ENCODE measurements around the gene MTERF2. TPM values are rescaled to one million over a fixed set of nuclear protein-coding genes. Genes with fewer than 3 reads are reported as not detected.

MTERF2 gene
- polyA plus RNA-seq, 3 donors, result 0.54 to 1.2 (median 0.73) TPM

- no peak overlapping the region for H2AFZ ChIP-seq (ENCODE audit: insufficient read depth, low read depth, low read length, poor library complexity, severe bottlenecking)
These were observed 38.7 kb upstream of the MTERF2 start for GRCh38 chr12:107025671-107026070.

GRCh38 chr12:107019546-107019945 lies 32.6 kb upstream of the MTERF2 start:
- Histone ChIP-seq H3K9me3 (replicated peaks in 1 of 2; ENCODE audit: control insufficient read depth in 1 of 2, insufficient read depth in 1 of 2, low read length in 2 of 2) (peaks cover 6 to 9% of the 10 kb centered on the region in 2 donors), H3K9ac (ENCODE audit: insufficient read depth, low read length, poor library complexity, severe bottlenecking) (no peak overlapping the region), H3K27ac (ENCODE audit: low read depth in 1 of 2, low read length in 2 of 2) (no peak overlapping the region), H3K79me2 (ENCODE audit: insufficient read depth, low read length) (no peaks in the 10 kb centered on the region), H3K36me3 (replicated peaks in 1 of 2; ENCODE audit: control insufficient read depth in 1 of 2, insufficient read depth in 2 of 2, low read length in 2 of 2) (no peaks in the 10 kb centered on the region), H3K4me3 (replicated peaks in 1 of 3; ENCODE audit: low read depth in 2 of 3, low read length in 3 of 3) (no peak overlapping the region), H3K27me3 (ENCODE audit: control insufficient read depth in 2 of 2, insufficient read depth in 2 of 2, low read length in 2 of 2) (no peaks in the 10 kb centered on the region), H3K4me1 (ENCODE audit: control insufficient read depth in 1 of 2, insufficient read depth in 2 of 2, low read length in 2 of 2) (no peaks in the 10 kb centered on the region), H2AFZ (ENCODE audit: insufficient read depth, low read depth, low read length, poor library complexity, severe bottlenecking) (no peak overlapping the region), H4K20me1 (ENCODE audit: insufficient read depth, low read length) (no peaks in the 10 kb centered on the region), H3K4me2 (replicated peaks; ENCODE audit: extremely low read depth, low read length, poor library complexity, severe bottlenecking) (no peak overlapping the region)
- Mint-ChIP-seq H3K4me3 (no peak overlapping the region), H3K4me1 (peaks cover 4% of the 10 kb centered on the region), H3K27ac (no peak overlapping the region), H3K27me3 (ENCODE audit: low read depth in 3 of 3) (no peaks in the 10 kb centered on the region), H3K9me3 (peaks cover 5 to 19% (median 10%) of the 10 kb centered on the region in 7 donors), H3K36me3 (peaks cover 11 to 14% of the 10 kb centered on the region in 2 donors)
- no peak for TF ChIP-seq CTCF (IDR thresholded peaks at IDR 0.05)
- WGBS (ENCODE audit: insufficient coverage), result no CpG with 5 or more reads among the region's 2 CpGs
- DNase-seq, result no peak
- intact Hi-C loops (cut with micrococcal nuclease), result no loop called here

More at GRCh38 chr12:107025671-107026070, 38.7 kb upstream of the MTERF2 start:
- Mint-ChIP-seq H3K9me3 (peaks cover 1 to 6% (median 4%) of the 10 kb centered on the region in 7 donors), H3K4me3 (no peak overlapping the region), H3K27ac (no peak overlapping the region), H3K4me1 (no peaks in the 10 kb centered on the region), H3K27me3 (ENCODE audit: low read depth in 3 of 3) (no peaks in the 10 kb centered on the region), H3K36me3 (peaks cover 4 to 5% of the 10 kb centered on the region in 2 donors)
- no peaks in the 10 kb centered on the region for H3K27me3 ChIP-seq (ENCODE audit: control insufficient read depth in 2 of 2, insufficient read depth in 2 of 2, low read length in 2 of 2)
- WGBS (ENCODE audit: insufficient coverage), result 94% methylated on average over 1 of the region's 1 CpG
- H3K4me1 ChIP-seq (ENCODE audit: control insufficient read depth in 1 of 2, insufficient read depth in 2 of 2, low read length in 2 of 2), result no peaks in the 10 kb centered on the region
- intact Hi-C loops (cut with micrococcal nuclease), result no loop called here
- H3K27ac ChIP-seq (ENCODE audit: low read depth in 1 of 2, low read length in 2 of 2), result no peak overlapping the region
- peaks cover 5 to 6% of the 10 kb centered on the region in 2 donors for H3K9me3 ChIP-seq (replicated peaks in 1 of 2; ENCODE audit: control insufficient read depth in 1 of 2, insufficient read depth in 1 of 2, low read length in 2 of 2)
- H4K20me1 ChIP-seq (ENCODE audit: insufficient read depth, low read length), result no peaks in the 10 kb centered on the region
- no peak overlapping the region for H3K9ac ChIP-seq (ENCODE audit: insufficient read depth, low read length, poor library complexity, severe bottlenecking)
- no peak overlapping the region for H3K4me2 ChIP-seq (replicated peaks; ENCODE audit: extremely low read depth, low read length, poor library complexity, severe bottlenecking)
- no peaks in the 10 kb centered on the region for H3K79me2 ChIP-seq (ENCODE audit: insufficient read depth, low read length)
- H3K4me3 ChIP-seq (replicated peaks in 1 of 3; ENCODE audit: low read depth in 2 of 3, low read length in 3 of 3), result no peak overlapping the region
- TF ChIP-seq CTCF (IDR thresholded peaks at IDR 0.05), result no peak
- H3K36me3 ChIP-seq (replicated peaks in 1 of 2; ENCODE audit: control insufficient read depth in 1 of 2, insufficient read depth in 2 of 2, low read length in 2 of 2), result no peaks in the 10 kb centered on the region
- no peak for DNase-seq

Measured in CD14-positive monocyte (primary cell).